ENCODE data around the gene CDH22.

The CDH22 gene

GRCh38 chr20:46341074-46342009, 33.0 kb upstream of the CDH22 start:
- no peak for DNase-seq (ENCODE audit: low read depth in 1 of 2, low spot score in 1 of 2)
- no peak for TF ChIP-seq JUND (IDR thresholded peaks at IDR 0.05; ENCODE audit: low read depth)
- in situ Hi-C loops (cut with HindIII; ENCODE audit: low pct_unique_long_range_greater_than_20kb, low sequenced_read_pairs), result no loop called here

- no peak for DNase-seq (ENCODE audit: low read depth in 1 of 2, low spot score in 1 of 2)
- TF ChIP-seq JUND (IDR thresholded peaks at IDR 0.05; ENCODE audit: low read depth), result no peak
- in situ Hi-C loops (cut with HindIII; ENCODE audit: low pct_unique_long_range_greater_than_20kb, low sequenced_read_pairs), result no loop called here
Observed at GRCh38 chr20:46339037-46339436, 30.7 kb upstream of the CDH22 start.

- no peak for TF ChIP-seq JUND (IDR thresholded peaks at IDR 0.05; ENCODE audit: low read depth)
- in situ Hi-C loops (cut with HindIII; ENCODE audit: low pct_unique_long_range_greater_than_20kb, low sequenced_read_pairs), result no loop called here
- DNase-seq (ENCODE audit: low read depth in 1 of 2, low spot score in 1 of 2), result no peak
Observed at GRCh38 chr20:46336735-46337134, 28.4 kb upstream of the CDH22 start.

GRCh38 chr20:46334303-46334904, 26.1 kb upstream of the CDH22 start:
- in situ Hi-C loops (cut with HindIII; ENCODE audit: low pct_unique_long_range_greater_than_20kb, low sequenced_read_pairs), result no loop called here
- no peak for TF ChIP-seq JUND (IDR thresholded peaks at IDR 0.05; ENCODE audit: low read depth)
- no peak for DNase-seq (ENCODE audit: low read depth in 1 of 2, low spot score in 1 of 2)

- TF ChIP-seq JUND (IDR thresholded peaks at IDR 0.05; ENCODE audit: low read depth), result no peak
- DNase-seq (ENCODE audit: low read depth in 1 of 2, low spot score in 1 of 2), result no peak
- in situ Hi-C loops (cut with HindIII; ENCODE audit: low pct_unique_long_range_greater_than_20kb, low sequenced_read_pairs), result no loop called here
Observed at GRCh38 chr20:46333161-46333991, 25.1 kb upstream of the CDH22 start.

- no peak for TF ChIP-seq JUND (IDR thresholded peaks at IDR 0.05; ENCODE audit: low read depth)
- in situ Hi-C loops (cut with HindIII; ENCODE audit: low pct_unique_long_range_greater_than_20kb, low sequenced_read_pairs), result no loop called here
- no peak for DNase-seq (ENCODE audit: low read depth in 1 of 2, low spot score in 1 of 2)
Observed at GRCh38 chr20:46332373-46333160, 24.3 kb upstream of the CDH22 start.

- no peak for TF ChIP-seq JUND (IDR thresholded peaks at IDR 0.05; ENCODE audit: low read depth)
- no peak for DNase-seq (ENCODE audit: low read depth in 1 of 2, low spot score in 1 of 2)
- in situ Hi-C loops (cut with HindIII; ENCODE audit: low pct_unique_long_range_greater_than_20kb, low sequenced_read_pairs), result no loop called here
Observed at GRCh38 chr20:46331611-46332361, 23.5 kb upstream of the CDH22 start.

- in situ Hi-C loops (cut with HindIII; ENCODE audit: low pct_unique_long_range_greater_than_20kb, low sequenced_read_pairs), result no loop called here
- no peak for TF ChIP-seq JUND (IDR thresholded peaks at IDR 0.05; ENCODE audit: low read depth)
Observed at GRCh38 chr20:46330831-46331371, 22.6 kb upstream of the CDH22 start.

GRCh38 chr20:46330072-46330763, 21.9 kb upstream of the CDH22 start:
- TF ChIP-seq JUND (IDR thresholded peaks at IDR 0.05; ENCODE audit: low read depth), result no peak
- no peak for DNase-seq (ENCODE audit: low read depth in 1 of 2, low spot score in 1 of 2)
- in situ Hi-C loops (cut with HindIII; ENCODE audit: low pct_unique_long_range_greater_than_20kb, low sequenced_read_pairs), result no loop called here

More at GRCh38 chr20:46330831-46331371, 22.6 kb upstream of the CDH22 start:
- no peak for DNase-seq (ENCODE audit: low read depth in 1 of 2, low spot score in 1 of 2)

GRCh38 chr20:46328200-46328882, 20.0 kb upstream of the CDH22 start:
- no peak for TF ChIP-seq JUND (IDR thresholded peaks at IDR 0.05; ENCODE audit: low read depth)
- in situ Hi-C loops (cut with HindIII; ENCODE audit: low pct_unique_long_range_greater_than_20kb, low sequenced_read_pairs), result no loop called here
- DNase-seq (ENCODE audit: low read depth in 1 of 2, low spot score in 1 of 2), result no peak

All from T47D (cell line).